HAP-1 (cell line): ENCODE results near the gene TJP3.

Experiments used
- DNase-seq, 2 experiments: peaks; one replicate each; pipeline ENCODE4 v3.0.0-alpha.2; 2016 to 2020; ENCODE audit warnings: low spot score in 2 of 2
- H3K27me3 ChIP-seq: fragments of 250-450 bp; sonication (Bioruptor Pico); 2 replicates; pipeline ENCODE4 v1.5.1; 2020; ENCODE audit warnings: low read depth, mild to moderate bottlenecking, moderate library complexity
- H3K36me3 ChIP-seq: fragments of 250-450 bp; sonication (Bioruptor Pico); replicated peaks from 2 replicates; pipeline ENCODE4 v1.5.1; 2020; ENCODE audit warnings: mild to moderate bottlenecking
- H3K4me1 ChIP-seq: fragments of 250-450 bp; sonication (Bioruptor Pico); 2 replicates; pipeline ENCODE4 v1.5.1; 2020; ENCODE audit warnings: mild to moderate bottlenecking
- H3K4me3 ChIP-seq: fragments of 250-450 bp; sonication (Bioruptor Pico); 2 replicates; pipeline ENCODE4 v1.5.1; 2020; ENCODE audit warnings: mild to moderate bottlenecking, moderate library complexity
- H3K9me3 ChIP-seq: fragments of 250-450 bp; sonication (Bioruptor Pico); 2 replicates; pipeline ENCODE4 v1.5.1; 2020; ENCODE audit warnings: mild to moderate bottlenecking, moderate library complexity
- in situ Hi-C: fragments of 300-500 bp; cut with MboI; formaldehyde crosslinking; loops from 3 replicates; pipeline ENCODE4 v1.14.3; 2020; ENCODE audit warnings: low sequenced_read_pairs, inconsistent platforms, mixed read lengths

The TJP3 gene

GRCh38 chr19:3692141-3693024 is 15.8 kb upstream of the TJP3 start:
- in situ Hi-C loops, result no loop called here
- peak in 1 of 2 experiments; percentile 61 for DNase-seq
- Histone ChIP-seq H3K36me3 (no peaks in the 10 kb centered on the region), H3K27me3 (no peaks in the 10 kb centered on the region), H3K4me1 (no peaks in the 10 kb centered on the region), H3K9me3 (no peaks in the 10 kb centered on the region), H3K4me3 (no peak overlapping the region)

GRCh38 chr19:3693025-3693925 is 14.9 kb upstream of the TJP3 start:
- in situ Hi-C loops, result no loop called here
- Histone ChIP-seq H3K4me1 (no peaks in the 10 kb centered on the region), H3K9me3 (no peaks in the 10 kb centered on the region), H3K27me3 (no peaks in the 10 kb centered on the region), H3K36me3 (no peaks in the 10 kb centered on the region), H3K4me3 (no peak overlapping the region)
- DNase-seq, result no peak

- Histone ChIP-seq H3K4me3 (no peak overlapping the region), H3K27me3 (no peaks in the 10 kb centered on the region), H3K36me3 (no peaks in the 10 kb centered on the region), H3K4me1 (no peaks in the 10 kb centered on the region), H3K9me3 (no peaks in the 10 kb centered on the region)
- DNase-seq, result no peak
- in situ Hi-C loops, result no loop called here
Measured at GRCh38 chr19:3694361-3695123, 13.6 kb upstream of the TJP3 start.

- Histone ChIP-seq H3K4me3 (no peak overlapping the region), H3K36me3 (no peaks in the 10 kb centered on the region), H3K9me3 (no peaks in the 10 kb centered on the region), H3K27me3 (no peaks in the 10 kb centered on the region), H3K4me1 (no peaks in the 10 kb centered on the region)
- in situ Hi-C loops, result no loop called here
- DNase-seq, result no peak
Measured at GRCh38 chr19:3695124-3695733, 13.0 kb upstream of the TJP3 start.

GRCh38 chr19:3695986-3696659 is 12.1 kb upstream of the TJP3 start:
- Histone ChIP-seq H3K27me3 (no peaks in the 10 kb centered on the region), H3K4me1 (peaks cover 3% of the 10 kb centered on the region; the same call in 1 of the 2 replicates), H3K4me3 (no peak overlapping the region), H3K36me3 (no peaks in the 10 kb centered on the region), H3K9me3 (no peaks in the 10 kb centered on the region)
- no peak for DNase-seq
- in situ Hi-C loops, result no loop called here

GRCh38 chr19:3696660-3696995 is 11.6 kb upstream of the TJP3 start:
- peaks cover 3% of the 10 kb centered on the region; the same call in 1 of the 2 replicates for H3K4me1 ChIP-seq
- no peaks in the 10 kb centered on the region for H3K9me3 ChIP-seq
- no peaks in the 10 kb centered on the region for H3K27me3 ChIP-seq
- no peak overlapping the region for H3K4me3 ChIP-seq
- H3K36me3 ChIP-seq, result no peaks in the 10 kb centered on the region
- in situ Hi-C loops, result no loop called here
- no peak for DNase-seq

GRCh38 chr19:3697094-3697493 is 11.1 kb upstream of the TJP3 start:
- in situ Hi-C loops, result no loop called here
- H3K27me3 ChIP-seq, result no peaks in the 10 kb centered on the region
- no peaks in the 10 kb centered on the region for H3K36me3 ChIP-seq
- H3K9me3 ChIP-seq, result no peaks in the 10 kb centered on the region
- H3K4me1 ChIP-seq, result peaks cover 3% of the 10 kb centered on the region; the same call in 1 of the 2 replicates
- DNase-seq, result no peak
- no peak overlapping the region for H3K4me3 ChIP-seq

- H3K36me3 ChIP-seq, result no peaks in the 10 kb centered on the region
- H3K9me3 ChIP-seq, result no peaks in the 10 kb centered on the region
- in situ Hi-C loops, result no loop called here
- H3K4me1 ChIP-seq, result peaks cover 3% of the 10 kb centered on the region; the same call in 1 of the 2 replicates
- no peaks in the 10 kb centered on the region for H3K27me3 ChIP-seq
- DNase-seq, result no peak
- H3K4me3 ChIP-seq, result no peak overlapping the region
Measured at GRCh38 chr19:3697671-3698385, 10.4 kb upstream of the TJP3 start.

- DNase-seq, result no peak
- in situ Hi-C loops, result no loop called here
- H3K4me3 ChIP-seq, result no peak overlapping the region; the same call in 1 of the 2 replicates
- H3K27me3 ChIP-seq, result no peaks in the 10 kb centered on the region
- H3K36me3 ChIP-seq, result no peaks in the 10 kb centered on the region
- H3K4me1 ChIP-seq, result peaks cover 3% of the 10 kb centered on the region; the same call in 1 of the 2 replicates
- H3K9me3 ChIP-seq, result no peaks in the 10 kb centered on the region
Measured at GRCh38 chr19:3698386-3698950, 9.7 kb upstream of the TJP3 start.

GRCh38 chr19:3698974-3699740 is 9.0 kb upstream of the TJP3 start:
- H3K4me3 ChIP-seq, result peak overlapping the region; percentile 63
- no peaks in the 10 kb centered on the region for H3K27me3 ChIP-seq
- H3K36me3 ChIP-seq, result no peaks in the 10 kb centered on the region
- peaks cover 3% of the 10 kb centered on the region; the same call in 1 of the 2 replicates for H3K4me1 ChIP-seq
- DNase-seq, result peak in 1 of 2 experiments; percentile 49
- H3K9me3 ChIP-seq, result no peaks in the 10 kb centered on the region
- in situ Hi-C loops, result no loop called here

- H3K4me3 ChIP-seq, result peak overlapping the region; percentile 63
- no peaks in the 10 kb centered on the region for H3K36me3 ChIP-seq
- no peaks in the 10 kb centered on the region for H3K27me3 ChIP-seq
- DNase-seq, result no peak
- H3K9me3 ChIP-seq, result no peaks in the 10 kb centered on the region
- H3K4me1 ChIP-seq, result peaks cover 3% of the 10 kb centered on the region; the same call in 1 of the 2 replicates
- in situ Hi-C loops, result no loop called here
Measured at GRCh38 chr19:3699741-3700241, 8.4 kb upstream of the TJP3 start.
